ENCODE data around the gene NXPE1. TPM values are rescaled to one million over a fixed set of nuclear protein-coding genes. Genes with fewer than 3 reads are reported as not detected.

The NXPE1 gene
- total RNA-seq, 1 donor from 2014 or later: 2.2 TPM

DNA sequence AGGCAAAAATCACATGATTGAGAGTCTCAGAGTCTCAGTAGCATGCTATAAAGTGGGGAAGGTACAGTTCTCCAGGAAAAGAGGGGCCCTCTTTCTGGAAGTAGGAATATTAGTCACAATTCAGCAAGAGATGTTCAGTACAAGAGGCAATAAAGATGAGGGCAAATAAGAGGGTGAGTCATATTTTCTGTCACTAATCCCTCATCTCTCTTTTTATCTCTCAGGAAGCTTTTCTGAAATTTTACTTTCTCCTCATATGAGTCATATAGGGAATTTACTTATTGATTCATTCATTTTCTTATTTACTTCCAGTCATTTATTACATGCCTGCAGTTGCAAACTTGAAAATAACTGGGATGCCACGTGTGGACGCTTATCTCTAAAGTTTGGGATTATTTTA, 3.4 kb upstream of the NXPE1 start:
- DNase-seq (ENCODE audit: low spot score): peak; percentile 79

GRCh38 chr11:114562166-114562916, 2.7 kb upstream of the NXPE1 start:
- peak; percentile 80 for DNase-seq (ENCODE audit: low spot score)

DNA sequence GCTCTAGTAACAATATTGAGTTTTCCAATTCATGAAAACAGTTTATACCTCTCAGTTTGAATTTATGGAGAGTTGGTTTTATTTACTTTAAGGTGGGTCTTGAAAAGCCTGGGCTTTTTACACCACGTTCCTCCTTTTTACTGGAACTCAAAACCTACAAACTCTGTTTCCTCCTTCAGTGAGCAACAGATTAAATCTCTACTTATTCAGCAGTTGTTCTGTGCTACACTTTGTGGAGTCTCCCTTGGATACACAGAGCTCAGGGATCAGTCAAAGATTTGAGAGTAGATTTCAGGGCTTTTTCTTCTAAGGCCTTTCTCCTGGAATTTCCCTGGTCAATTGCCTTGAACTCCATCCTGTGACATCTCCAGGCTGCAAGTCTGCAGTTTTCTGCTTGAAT, 3.5 kb downstream of the NXPE1 start:
- DNase-seq (ENCODE audit: low spot score): peak; percentile 89

DNA sequence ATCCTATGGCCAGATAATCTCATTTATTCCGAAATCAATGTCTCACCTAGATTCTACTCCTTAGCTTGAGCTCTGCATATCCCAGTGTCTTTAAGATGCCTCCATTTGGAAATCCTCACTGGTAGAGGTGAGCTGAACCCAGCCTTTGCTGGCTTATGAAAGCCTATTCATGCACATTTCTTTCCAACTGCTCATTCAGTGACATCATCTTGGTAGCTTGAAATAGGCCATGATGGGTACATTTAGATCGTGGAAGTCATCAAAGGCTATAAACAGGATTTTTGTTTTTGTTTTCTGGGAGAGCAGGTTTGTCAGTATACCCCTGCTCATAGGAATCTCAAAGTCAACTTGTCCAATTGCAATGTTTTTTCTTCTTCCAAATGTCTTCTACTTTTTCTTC, 6.0 kb downstream of the NXPE1 start:
- no peak for DNase-seq (ENCODE audit: low spot score)

- DNase-seq (ENCODE audit: low spot score): no peak
Observed at GRCh38 chr11:114551060-114551459, 8.6 kb downstream of the NXPE1 start.

- DNase-seq (ENCODE audit: low spot score): no peak
Observed at GRCh38 chr11:114525682-114526081, 34.0 kb downstream of the NXPE1 start.

GRCh38 chr11:114524122-114524521, 35.6 kb downstream of the NXPE1 start:
- no peak for DNase-seq (ENCODE audit: low spot score)

DNA sequence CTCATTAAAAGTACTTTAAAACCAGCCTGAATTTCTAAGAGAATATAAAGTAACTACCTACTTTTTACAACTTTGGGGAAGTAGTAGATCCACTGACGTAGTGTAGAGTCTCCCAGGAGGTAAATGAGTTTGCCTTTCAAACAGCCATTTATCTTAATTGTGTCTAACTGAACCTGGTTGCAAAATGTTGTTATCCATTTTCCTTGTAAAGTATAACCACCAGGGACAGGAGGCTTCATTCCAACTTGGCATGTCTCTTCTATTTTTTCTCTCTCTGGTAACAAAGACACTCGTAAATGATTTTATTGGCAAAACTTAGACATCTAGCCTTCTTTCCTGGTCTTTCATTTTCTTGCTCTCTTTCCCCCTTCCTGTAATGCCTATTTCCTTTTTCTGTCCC, 36.9 kb downstream of the NXPE1 start:
- DNase-seq (ENCODE audit: low spot score): no peak

DNA sequence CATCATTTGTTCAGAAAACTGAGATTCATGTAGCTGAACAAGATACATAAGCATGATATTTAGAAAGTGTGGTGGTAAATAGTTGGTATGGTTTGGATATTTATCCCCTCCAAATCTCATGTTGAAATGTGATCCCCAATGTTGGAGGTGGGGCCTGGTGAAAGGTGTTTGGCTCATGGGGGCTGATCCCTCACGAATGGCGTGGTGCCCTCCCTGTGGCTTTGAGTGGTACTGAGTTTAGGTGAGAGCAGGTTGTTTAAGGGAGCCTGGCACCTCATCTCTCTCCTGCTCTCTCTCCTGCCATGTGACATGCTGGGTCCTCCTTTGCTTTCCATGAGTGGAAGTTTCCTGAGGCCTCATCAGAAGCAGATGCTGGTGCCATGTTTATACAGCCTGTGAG, 48.1 kb downstream of the NXPE1 start:
- DNase-seq (ENCODE audit: low spot score): no peak

GRCh38 chr11:114511079-114511478, 48.6 kb downstream of the NXPE1 start:
- no peak for DNase-seq (ENCODE audit: low spot score)

DNA sequence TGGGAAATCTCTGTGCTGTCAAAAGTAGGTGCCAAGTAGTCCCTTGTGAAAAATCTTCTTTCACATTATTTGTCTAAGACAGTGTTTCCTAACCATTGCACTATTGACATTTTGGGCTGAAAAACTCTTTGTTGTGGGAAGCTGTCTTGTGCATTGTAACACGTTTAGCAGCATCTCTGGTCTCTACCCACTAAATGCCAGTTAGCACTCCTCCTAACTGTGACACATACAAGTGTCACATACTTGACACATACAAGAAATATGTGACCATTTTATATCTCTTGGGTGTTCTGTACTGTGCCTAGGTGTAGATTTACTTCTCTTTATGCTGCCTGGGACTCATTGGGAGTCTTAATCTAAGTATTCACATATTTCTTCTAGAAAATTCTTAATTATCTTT, 57.8 kb downstream of the NXPE1 start:
- no peak for DNase-seq (ENCODE audit: low spot score)

GRCh38 chr11:114499756-114500155, 59.9 kb downstream of the NXPE1 start:
- no peak for DNase-seq (ENCODE audit: low spot score)

DNA sequence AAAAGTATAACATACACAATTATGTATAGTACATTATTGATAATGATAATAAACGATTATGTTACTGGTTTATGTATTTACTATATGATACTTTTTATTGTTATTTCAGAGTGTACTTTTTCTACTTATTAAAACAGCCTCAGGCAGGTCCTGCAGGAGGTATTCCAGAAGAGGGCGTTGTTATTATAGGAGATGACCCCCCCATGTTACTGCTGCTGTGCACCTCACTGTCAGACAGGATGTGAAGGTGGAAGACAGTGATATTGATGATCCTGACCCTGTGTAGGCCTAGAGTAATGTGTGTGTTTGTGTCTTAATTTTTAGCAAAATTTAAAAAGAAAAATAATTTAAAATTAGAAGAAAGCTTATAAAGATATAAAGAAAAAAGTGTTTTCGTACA, 62.8 kb downstream of the NXPE1 start:
- DNase-seq (ENCODE audit: low spot score): no peak

GRCh38 chr11:114483929-114484328, 75.8 kb downstream of the NXPE1 start:
- DNase-seq (ENCODE audit: low spot score): no peak

DNA sequence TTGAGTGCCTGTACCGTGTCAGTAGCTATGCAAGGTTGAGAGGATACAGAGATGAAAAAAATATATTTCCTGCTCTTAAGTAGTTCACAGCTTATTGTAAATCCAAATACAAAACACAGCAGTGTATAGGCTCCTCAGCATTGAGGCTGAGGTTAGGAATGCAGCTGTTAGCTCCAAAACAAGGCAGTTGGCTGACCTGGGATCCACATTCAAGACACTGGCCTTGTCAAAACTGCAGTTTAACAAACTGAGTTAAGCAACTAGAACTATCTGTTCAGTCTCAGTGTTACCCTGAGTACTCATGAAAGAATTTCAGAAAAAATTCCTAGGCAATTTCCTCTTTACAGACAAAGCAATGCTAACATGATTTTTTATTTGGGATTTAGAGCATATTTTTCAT, 77.6 kb downstream of the NXPE1 start:
- peak; percentile 64 for DNase-seq (ENCODE audit: low spot score)

GRCh38 chr11:114479331-114479730, 80.3 kb downstream of the NXPE1 start:
- no peak for DNase-seq (ENCODE audit: low spot score)

DNA sequence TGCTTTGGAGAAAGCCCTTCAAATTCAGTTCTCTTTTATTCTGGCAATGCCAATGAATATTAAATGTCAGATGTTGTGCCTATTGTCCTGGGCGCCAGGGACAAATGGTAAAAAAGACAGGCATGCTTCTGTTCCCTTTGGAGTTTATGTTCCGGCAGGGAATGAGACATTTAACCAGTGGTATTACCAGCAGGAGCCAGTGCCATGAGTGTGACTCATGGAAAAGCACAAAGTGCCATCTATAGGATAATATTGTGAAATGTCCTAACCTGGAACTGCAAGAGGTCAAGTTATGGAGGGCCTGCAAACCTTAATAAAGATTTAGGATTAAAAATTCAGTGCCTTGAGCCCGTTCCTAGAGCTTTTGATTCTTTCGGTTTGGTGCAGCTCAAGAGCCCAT, 80.9 kb downstream of the NXPE1 start:
- DNase-seq (ENCODE audit: low spot score): no peak

- peak; percentile 12 for DNase-seq (ENCODE audit: low spot score)
Observed at GRCh38 chr11:114478001-114478410, 81.7 kb downstream of the NXPE1 start.

- DNase-seq (ENCODE audit: low spot score): no peak
Observed at GRCh38 chr11:114472661-114473060, 87.0 kb downstream of the NXPE1 start.

Other genes starting within 250 kb of the NXPE1 start
- gene C11orf71, start 159.4 kb downstream of the NXPE1 start, total RNA-seq (ENCODE audit: insufficient read depth, low replicate concordance): 4.1 TPM
- 69.6 TPM for gene RBM7, start 159.2 kb downstream of the NXPE1 start, total RNA-seq (ENCODE audit: insufficient read depth, low replicate concordance)
- gene REXO2, start 120.4 kb downstream of the NXPE1 start, total RNA-seq (ENCODE audit: insufficient read depth, low replicate concordance): 116 TPM
- gene NXPE4, start 35.9 kb upstream of the NXPE1 start, total RNA-seq (ENCODE audit: insufficient read depth, low replicate concordance): not detected
- 8.4 TPM for gene NXPE2, start 118.6 kb upstream of the NXPE1 start, total RNA-seq (ENCODE audit: insufficient read depth, low replicate concordance)

Data from umbilical cord (tissue), 2 donors.